GM21786 (cell line): ENCODE data around the gene PCBD2.
"Not testable (repeated sequence)": the region's sequence is repeated elsewhere in the genome, so short reads cannot be mapped to it uniquely, and the experiment has no call there.

ENCODE experiments used
- ATAC-seq: cut with Tn5 transposase; IDR thresholded peaks from one replicate; pipeline ENCODE4 v1.9.1; 2021; ENCODE audit not compliant: unreplicated experiment

The PCBD2 gene

GRCh38 chr5:134998068-134998467, 93.1 kb downstream of the PCBD2 start:
- not testable (repeated sequence) for ATAC-seq

GRCh38 chr5:135004376-135004775, 99.4 kb downstream of the PCBD2 start:
- ATAC-seq: no peak

- ATAC-seq: no peak
These were observed 100.1 kb downstream of the PCBD2 start for GRCh38 chr5:135005076-135005475.

- ATAC-seq: no peak
These were observed 102.4 kb downstream of the PCBD2 start for GRCh38 chr5:135007305-135007704.

- no peak for ATAC-seq
These were observed 102.9 kb downstream of the PCBD2 start for GRCh38 chr5:135007749-135008363.

GRCh38 chr5:135008556-135008955, 103.6 kb downstream of the PCBD2 start:
- no peak for ATAC-seq

- ATAC-seq: no peak
These were observed 104.2 kb downstream of the PCBD2 start for GRCh38 chr5:135008981-135009735.

GRCh38 chr5:135009736-135010501, 105.0 kb downstream of the PCBD2 start:
- no peak for ATAC-seq

GRCh38 chr5:135010502-135011354, 105.8 kb downstream of the PCBD2 start:
- ATAC-seq: no peak

GRCh38 chr5:135011355-135012032, 106.6 kb downstream of the PCBD2 start:
- ATAC-seq: no peak

- ATAC-seq: no peak
These were observed 107.2 kb downstream of the PCBD2 start for GRCh38 chr5:135012033-135012588.
